COLO829 (cell line): ENCODE measurements around the gene ADM2.

ENCODE experiments used
- DNase-seq: peaks from one replicate; pipeline ENCODE4 v3.0.0; 2012; ENCODE audit warnings: low spot score

Gene ADM2

DNA sequence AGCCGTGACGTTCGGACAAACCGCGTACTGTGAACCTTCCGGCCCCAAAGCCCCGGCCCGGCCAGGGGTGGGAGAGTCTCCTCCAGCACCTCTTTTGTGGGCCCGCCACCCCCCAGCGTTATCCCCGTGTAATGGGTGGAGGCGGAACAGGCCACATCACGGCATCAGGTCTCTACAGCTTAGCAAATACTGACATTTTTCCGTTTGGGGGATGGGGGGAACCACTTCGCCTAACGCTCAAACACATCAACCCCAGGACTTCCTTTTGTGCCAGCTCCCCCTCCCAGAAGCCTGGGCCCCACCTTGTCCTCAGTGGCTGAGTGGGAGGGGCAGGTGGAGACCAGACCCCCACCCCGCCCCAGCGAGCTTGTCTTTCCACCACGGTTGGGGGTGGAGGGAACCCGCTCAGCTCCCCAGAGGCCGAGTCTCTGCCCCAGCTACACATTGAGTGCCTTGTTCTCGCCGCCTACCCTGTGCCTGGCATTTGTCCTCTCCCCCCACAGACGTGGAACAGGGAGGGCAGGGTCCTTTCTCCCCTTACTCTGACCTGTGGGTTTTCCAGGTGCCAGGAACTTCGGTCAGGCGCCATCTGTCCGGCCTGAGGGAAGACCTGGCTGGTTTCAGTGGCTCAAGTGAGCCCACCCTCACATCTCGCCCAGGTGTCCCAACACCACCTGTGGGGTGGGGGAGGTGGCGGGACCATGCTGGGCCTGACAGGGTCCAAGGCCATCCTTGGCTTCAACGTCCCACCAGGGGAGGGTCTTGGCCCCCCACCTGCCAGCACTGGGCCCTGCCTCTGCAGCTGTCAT is 36.1 kb upstream of the ADM2 start:
- DNase-seq = no peak

- no peak for DNase-seq
These were observed 35.2 kb upstream of the ADM2 start for GRCh38 chr22:50445880-50446707.

DNA sequence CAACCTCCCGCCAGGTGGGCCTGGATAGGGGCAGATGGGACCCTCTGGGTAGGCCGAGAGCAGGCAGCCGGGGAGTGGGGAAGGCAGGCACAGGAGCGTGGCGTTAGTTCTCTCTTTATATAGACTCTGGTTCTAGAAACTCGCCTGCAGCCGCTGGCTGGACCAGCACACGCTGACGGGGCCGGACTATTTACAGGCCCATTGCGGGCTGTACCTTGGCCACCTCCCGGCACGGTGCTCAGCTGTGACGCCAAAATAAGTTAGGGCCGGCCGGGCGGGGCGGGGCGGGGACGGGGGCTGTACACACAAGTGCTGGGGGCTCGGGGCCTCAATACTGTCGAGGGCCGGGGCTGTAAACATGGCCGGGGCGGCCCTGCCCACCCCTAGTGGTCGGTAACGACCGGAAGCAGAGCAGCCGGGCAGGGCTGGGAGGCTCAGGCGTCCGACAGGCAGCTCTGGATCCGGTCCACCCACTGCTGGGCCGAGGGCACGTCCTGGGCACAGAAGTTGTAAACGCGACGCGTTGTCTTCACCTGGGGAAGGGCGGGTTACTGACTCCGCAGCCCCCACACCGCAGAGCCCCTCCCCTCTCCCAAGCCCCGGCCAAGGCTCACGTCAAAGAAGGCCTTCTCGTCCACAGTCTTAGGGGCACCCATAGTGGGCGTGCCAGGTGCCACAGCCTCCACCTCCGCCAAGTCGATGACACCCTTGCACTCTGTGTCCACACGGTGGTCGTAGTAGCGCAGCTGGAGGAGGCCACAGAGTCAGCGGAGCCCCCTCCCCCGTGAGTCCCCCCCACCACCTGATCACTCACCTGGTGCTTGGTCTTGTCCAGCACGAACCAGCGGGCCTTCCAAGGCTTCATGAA is 34.4 kb upstream of the ADM2 start:
- no peak for DNase-seq

GRCh38 chr22:50447576-50448551 is 33.5 kb upstream of the ADM2 start:
- DNase-seq = no peak

GRCh38 chr22:50452649-50453048 is 28.7 kb upstream of the ADM2 start:
- DNase-seq = no peak

DNA sequence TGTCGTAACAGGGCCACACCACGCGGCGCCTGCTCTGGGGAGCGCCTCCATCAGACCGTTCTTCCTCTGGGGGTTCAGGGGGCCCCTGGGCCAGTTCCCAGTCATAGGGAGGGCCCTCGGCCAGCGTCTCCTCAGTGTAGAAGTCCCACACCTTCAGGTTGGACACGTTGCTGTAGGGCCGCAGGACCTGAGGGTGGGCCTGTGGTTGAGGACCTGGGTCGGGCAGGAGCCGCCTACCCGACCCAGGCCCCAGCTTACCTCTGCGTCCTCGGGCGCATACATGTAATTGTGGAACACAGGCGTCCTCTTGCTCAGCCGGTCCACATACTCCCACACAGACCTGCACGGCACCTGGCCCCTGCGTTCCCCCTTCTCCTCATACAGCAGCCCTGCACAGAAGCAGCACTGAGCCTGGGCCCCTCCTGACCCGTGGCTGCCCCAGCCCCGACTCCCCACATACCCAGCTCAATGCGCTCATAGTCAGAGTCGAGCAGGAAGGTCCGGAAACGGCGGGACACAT is 26.7 kb upstream of the ADM2 start:
- DNase-seq = no peak

- DNase-seq = no peak
These were observed 26.1 kb upstream of the ADM2 start for GRCh38 chr22:50455201-50455600.

DNA sequence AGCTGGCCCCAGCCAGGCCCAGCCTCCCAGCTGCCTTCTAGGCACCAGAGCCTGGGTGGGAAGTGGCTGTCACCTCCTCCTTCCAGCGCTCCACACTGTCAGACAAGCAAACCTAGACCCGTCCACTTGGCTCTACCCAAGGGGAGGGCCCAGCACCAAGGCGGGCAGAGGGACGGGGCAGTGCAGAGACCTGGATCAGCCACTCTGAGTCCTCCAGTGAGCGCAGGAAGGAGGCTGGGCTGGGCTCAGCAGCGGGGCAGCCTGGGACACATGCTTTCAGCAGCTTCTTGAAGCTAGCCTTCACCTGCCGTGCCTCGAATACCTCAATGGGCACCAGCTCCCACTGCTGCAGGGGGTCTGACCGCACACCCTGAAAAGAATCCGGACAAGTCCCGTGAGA is 25.3 kb upstream of the ADM2 start:
- no peak for DNase-seq

GRCh38 chr22:50456466-50457234 is 24.7 kb upstream of the ADM2 start:
- DNase-seq = no peak

GRCh38 chr22:50459016-50459415 is 22.3 kb upstream of the ADM2 start:
- no peak for DNase-seq

DNA sequence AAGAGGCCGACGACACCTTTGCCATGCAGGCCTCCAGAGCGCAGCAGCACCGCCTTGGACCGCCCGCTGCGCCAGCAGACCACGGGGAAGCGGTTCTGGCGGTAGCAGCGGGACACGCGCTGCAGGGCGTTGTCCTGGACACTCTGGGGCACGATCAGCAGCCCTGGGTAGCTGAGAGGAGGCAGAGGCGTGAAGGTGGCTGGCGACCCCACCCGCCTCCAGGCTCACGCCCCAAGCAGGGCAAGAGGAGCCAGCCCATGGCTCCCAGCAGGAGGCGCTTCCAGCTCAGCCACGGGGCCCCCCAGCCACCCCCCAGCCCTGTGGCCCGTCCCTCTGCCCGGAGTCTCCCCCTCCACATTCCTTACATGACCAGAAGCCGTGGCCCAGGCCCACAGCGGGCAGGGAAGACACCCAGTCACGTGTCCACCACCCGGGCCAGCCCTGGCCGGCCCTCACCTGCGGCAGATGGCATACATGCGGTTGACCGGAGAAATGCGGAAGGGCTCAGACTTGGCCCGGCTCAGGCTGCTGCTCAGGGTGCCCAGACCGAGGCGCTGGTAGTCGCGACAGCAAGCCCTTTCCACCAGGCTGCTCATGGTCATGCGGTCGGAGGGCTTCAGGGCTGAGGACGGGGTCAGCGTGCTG is 21.7 kb upstream of the ADM2 start:
- no peak for DNase-seq

- DNase-seq = no peak
These were observed 20.4 kb upstream of the ADM2 start for GRCh38 chr22:50460938-50461337.

DNA sequence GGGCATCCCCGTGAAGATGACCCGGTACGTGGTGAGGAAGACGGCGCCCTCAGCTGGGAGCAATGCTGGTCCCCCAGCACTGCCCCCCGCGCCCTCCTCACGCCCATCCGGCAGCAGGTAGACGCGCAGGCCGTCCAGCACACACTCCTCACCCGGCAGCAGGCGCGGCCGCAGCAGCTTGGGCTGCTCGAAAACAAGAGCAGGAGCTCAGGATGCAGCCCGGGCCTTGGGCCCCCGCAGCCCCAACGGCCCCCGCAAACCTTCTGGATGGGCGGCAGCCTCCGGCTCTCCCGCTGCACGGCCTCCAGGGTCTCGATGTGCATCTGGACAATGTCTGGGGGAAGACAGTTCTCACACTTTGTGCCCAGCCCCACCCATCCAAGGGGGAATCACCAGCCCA is 19.8 kb upstream of the ADM2 start:
- DNase-seq = no peak

DNA sequence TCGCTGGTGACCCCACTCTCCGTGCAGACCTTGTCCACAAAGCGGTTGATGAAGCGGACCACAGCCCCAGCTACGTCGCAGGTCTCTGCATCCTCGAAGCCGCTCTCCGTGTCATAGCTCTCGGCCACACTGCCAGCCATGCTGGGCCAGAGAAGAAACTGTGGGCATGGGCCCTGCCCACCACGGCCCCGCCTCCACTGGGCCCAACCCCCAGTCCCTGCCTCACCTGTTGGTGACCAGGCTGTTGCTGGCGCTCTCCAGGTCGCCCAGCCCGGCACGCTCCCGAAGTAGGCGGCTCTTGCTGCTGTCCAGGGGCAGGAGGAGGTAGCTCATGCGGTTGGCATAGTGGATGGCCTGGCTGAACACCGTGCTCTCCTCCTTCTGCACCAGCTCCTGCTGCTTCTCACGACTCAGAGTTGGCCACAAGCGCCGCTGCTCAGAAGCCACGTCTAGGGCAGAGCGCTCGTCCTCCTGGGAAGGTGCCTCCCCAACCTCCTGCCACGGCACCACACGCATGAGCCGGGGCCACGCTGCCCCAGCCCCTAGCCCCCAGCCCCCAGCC is 19.3 kb upstream of the ADM2 start:
- DNase-seq = no peak

DNA sequence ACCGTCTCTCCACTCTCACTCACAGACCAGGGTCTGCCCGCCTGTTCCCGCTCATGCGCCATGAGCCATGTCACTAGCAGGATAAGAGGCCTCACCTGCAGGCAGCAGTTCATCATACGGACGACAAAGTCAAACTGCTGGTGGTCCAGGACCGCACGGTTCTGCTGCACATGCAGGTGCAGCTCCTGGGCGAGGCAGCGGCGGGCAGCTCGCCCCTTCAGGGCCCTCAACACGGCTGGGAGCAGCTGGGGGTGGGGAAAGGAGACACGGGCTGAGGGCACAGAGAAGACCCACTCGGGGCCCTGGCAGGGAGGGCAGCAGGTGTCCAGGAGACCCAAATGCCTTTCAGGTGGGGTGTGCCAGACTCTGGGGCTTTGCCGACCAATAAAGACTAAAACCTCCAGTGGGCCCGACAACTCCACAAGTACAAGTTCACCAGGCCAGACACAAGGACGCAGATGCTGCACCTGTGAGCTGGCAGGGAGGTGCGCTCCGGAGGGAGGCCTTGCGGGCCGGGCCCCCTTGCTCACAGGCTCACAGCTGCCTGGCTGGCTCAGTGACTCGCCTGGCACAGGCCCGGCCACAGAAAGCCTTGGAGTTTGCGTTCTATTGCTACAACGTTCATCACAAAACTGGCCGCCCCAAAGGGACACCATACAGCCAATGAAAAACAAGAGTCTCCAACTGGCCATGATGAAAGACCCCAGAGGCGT is 18.0 kb upstream of the ADM2 start:
- no peak for DNase-seq

GRCh38 chr22:50464451-50464850 is 16.9 kb upstream of the ADM2 start:
- DNase-seq = no peak

GRCh38 chr22:50465066-50465930 is 16.0 kb upstream of the ADM2 start:
- no peak for DNase-seq

DNA sequence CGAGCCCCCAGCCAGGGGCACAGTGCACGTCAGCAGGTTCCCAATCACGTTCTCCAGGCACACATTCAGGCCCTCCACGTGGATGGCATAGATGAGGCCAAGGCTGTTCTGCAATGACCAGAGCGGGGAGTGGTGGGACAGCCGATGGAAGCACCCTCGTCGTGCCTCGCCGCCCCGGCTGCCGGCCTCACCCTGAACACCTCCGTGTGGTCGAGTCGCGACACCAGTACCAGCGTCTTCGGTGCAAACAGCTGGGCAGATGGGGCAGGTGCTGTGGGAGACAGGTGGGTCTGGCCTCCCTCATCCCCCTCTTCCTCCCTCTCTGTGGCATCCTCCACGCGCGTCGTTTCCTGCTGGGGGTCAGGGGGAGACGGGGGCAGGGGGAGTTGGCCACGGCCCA is 14.0 kb upstream of the ADM2 start:
- DNase-seq = no peak
